T-cell (primary cell): ENCODE data around the gene ITPR3. TPM values are rescaled to one million over a fixed set of nuclear protein-coding genes. Genes with fewer than 3 reads are reported as not detected.

Source experiments
- ATAC-seq, 4 experiments: fragments of 200-7000 bp in 3 of 4; fragments of 150-1000 bp in 1 of 4; cut with Tn5 transposase; replicated peaks in 1 of 4; 1 replicate in 3 of 4; 2 replicates in 1 of 4; pipeline ENCODE4 v1.10.0; 2021; ENCODE audit warnings: moderate library complexity in 3 of 4, mild to moderate bottlenecking in 2 of 4, moderate number of reproducible peaks in 1 of 4
- CTCF ChIA-PET, 2 donors: fragments of 300-600 bp; sonication (Branson Sonifier 250); formaldehyde crosslinking; loops; one replicate each; lab custom pipeline; 2022; ENCODE audit warnings: antibody characterized with exemption in 2 of 2; lab: Charles Lee
- POLR2A ChIA-PET, 2 donors: fragments of 300-600 bp; sonication (Branson Sonifier 250); formaldehyde crosslinking; loops; one replicate each; lab custom pipeline; 2022; ENCODE audit warnings: antibody characterized with exemption in 2 of 2; lab: Charles Lee
- DNase-seq, 35 experiments: peaks; one replicate each; pipeline versions ENCODE4 v3.0.0 to v3.0.0-alpha.2; 2013 to 2023
- H3K27ac ChIP-seq: one replicate; pipeline ENCODE4 v1.5.1; 2013; ENCODE audit warnings: low read length
- H3K27me3 ChIP-seq, 2 experiments: replicated peaks in 1 of 2; 1 replicate in 1 of 2; 2 replicates in 1 of 2; pipeline versions ENCODE4 v1.6.1 to v1.7.0; 2013; ENCODE audit warnings: low read length in 1 of 2, mixed read lengths in 1 of 2; ENCODE audit not compliant: control insufficient read depth in 2 of 2, insufficient read depth in 2 of 2; ENCODE audit errors: extremely low read depth in 1 of 2
- H3K36me3 ChIP-seq, 2 donors: 1 replicate in 1 of 2; 2 replicates in 1 of 2; pipeline versions ENCODE4 v1.6.1 to v1.7.0; 2013; ENCODE audit warnings: low read length in 1 of 2; ENCODE audit not compliant: control insufficient read depth in 2 of 2, insufficient read depth in 1 of 2; ENCODE audit errors: extremely low read depth in 1 of 2
- H3K4me1 ChIP-seq, 2 experiments: 1 replicate in 1 of 2; 2 replicates in 1 of 2; pipeline versions ENCODE4 v1.6.1 to v1.7.0; 2013; ENCODE audit warnings: low read length in 2 of 2, mixed read lengths in 1 of 2; ENCODE audit not compliant: insufficient read depth in 2 of 2, control insufficient read depth in 1 of 2; ENCODE audit errors: extremely low read depth in 1 of 2
- H3K4me3 ChIP-seq, 2 donors: 1 replicate in 1 of 2; 2 replicates in 1 of 2; pipeline versions ENCODE4 v1.5.1 to v1.7.0; 2013; ENCODE audit warnings: mild to moderate bottlenecking in 2 of 2, low read length in 1 of 2, moderate library complexity in 1 of 2; ENCODE audit not compliant: control insufficient read depth in 1 of 2; ENCODE audit errors: extremely low read depth in 1 of 2
- H3K9me3 ChIP-seq: 2 replicates; pipeline ENCODE4 v1.7.0; 2013
- H3K27ac Mint-ChIP-seq, 2 donors: one replicate each; pipeline ENCODE4 v1.8.0; 2020 to 2021; ENCODE audit warnings: mild to moderate bottlenecking in 2 of 2, mixed read lengths in 2 of 2
- H3K27me3 Mint-ChIP-seq, 2 donors: one replicate each; pipeline ENCODE4 v1.8.0; 2021 to 2022; ENCODE audit warnings: mixed read lengths in 2 of 2
- H3K36me3 Mint-ChIP-seq: one replicate; pipeline ENCODE4 v1.8.0; 2021; ENCODE audit warnings: mixed read lengths
- H3K4me1 Mint-ChIP-seq, 3 donors: one replicate each; pipeline ENCODE4 v1.8.0; 2020 to 2022; ENCODE audit warnings: mixed read lengths in 3 of 3, mild to moderate bottlenecking in 1 of 3
- H3K4me3 Mint-ChIP-seq, 3 donors: one replicate each; pipeline ENCODE4 v1.8.0; 2020 to 2022; ENCODE audit warnings: mild to moderate bottlenecking in 3 of 3, mixed read lengths in 3 of 3, moderate library complexity in 3 of 3
- H3K9me3 Mint-ChIP-seq, 3 donors: one replicate each; pipeline ENCODE4 v1.8.0; 2020 to 2022; ENCODE audit warnings: mixed read lengths in 3 of 3
- WGBS: methylation state at CpG from one replicate; pipeline ENCODE4 v1.1.5; 2013; ENCODE audit warnings: missing lambda C conversion rate; ENCODE audit not compliant: insufficient coverage; 5-methylcytosine and 5-hydroxymethylcytosine counted together
- total RNA-seq, 35 experiments: library from RNA in 6 of 35; stranded (reverse) in 6 of 35; fragments of 120-200 nt in 1 of 35; gene quantifications; one replicate each; pipeline versions ENCODE4 v1.2.1 to v1.2.4 and lab custom pipeline; 2013 to 2026

ITPR3 gene
- total RNA-seq, 5 donors from 2014 or later (not counting 1 experiment from before 2014, with no cell fraction given): 49.2 to 63.6 (median 62.4) TPM

DNA sequence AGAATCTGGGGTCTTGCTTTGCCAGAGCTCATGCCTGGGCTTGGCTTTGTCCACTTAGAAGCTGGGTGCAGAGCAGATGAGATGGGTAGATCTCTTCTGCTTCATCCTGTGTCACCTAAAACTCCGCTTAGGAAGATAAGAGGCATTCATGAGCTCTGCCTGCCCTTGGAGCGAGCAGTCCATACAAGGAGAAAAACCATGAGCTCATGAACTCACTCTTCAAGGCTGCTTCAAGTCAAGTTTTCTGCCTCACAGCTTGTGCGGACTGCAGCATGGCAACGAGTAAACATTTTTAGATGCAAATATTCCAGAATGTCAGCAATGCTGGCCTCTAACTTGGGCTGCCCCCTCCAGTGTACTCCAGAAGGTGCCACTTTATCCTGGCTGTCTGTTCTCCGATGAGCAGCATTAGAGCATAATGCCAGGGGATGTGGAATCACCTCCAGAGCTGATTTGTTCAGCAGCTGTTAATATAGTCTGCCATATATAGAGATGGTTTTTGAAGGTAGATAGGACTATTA is 101.0 kb downstream of the ITPR3 start:
- Mint-ChIP-seq H3K4me1 (peaks cover 19 to 27% (median 22%) of the 10 kb centered on the region in 3 donors), H3K27ac (no peak overlapping the region), H3K36me3 (no peaks in the 10 kb centered on the region), H3K4me3 (no peak overlapping the region), H3K27me3 (peaks cover 0 to 24% of the 10 kb centered on the region in 2 donors), H3K9me3 (no peaks in the 10 kb centered on the region)
- Histone ChIP-seq H3K9me3 (no peaks in the 10 kb centered on the region), H3K4me1 (peaks cover 11 to 14% of the 10 kb centered on the region in 2 experiments), H3K27me3 (peaks cover 0 to 40% of the 10 kb centered on the region in 2 experiments), H3K4me3 (no peak overlapping the region), H3K36me3 (no peaks in the 10 kb centered on the region), H3K27ac (no peak overlapping the region)
- ATAC-seq (no peak), DNase-seq (no peak)
- WGBS: 81% methylated on average over 5 of the region's 5 CpGs
- ChIA-PET POLR2A (no interaction called here), CTCF (no interaction called here)

- Mint-ChIP-seq H3K36me3 (no peaks in the 10 kb centered on the region), H3K27me3 (peaks cover 0 to 24% of the 10 kb centered on the region in 2 donors), H3K4me1 (peaks cover 19 to 28% (median 22%) of the 10 kb centered on the region in 3 donors), H3K9me3 (no peaks in the 10 kb centered on the region), H3K27ac (peak overlapping the region; percentile 77 to 83), H3K4me3 (peak overlapping the region in 2 of 3 donors; percentile 28 to 60)
- POLR2A ChIA-PET: no interaction called here
- Histone ChIP-seq H3K36me3 (no peaks in the 10 kb centered on the region), H3K4me1 (peaks cover 11 to 14% of the 10 kb centered on the region in 2 experiments), H3K27ac (no peak overlapping the region), H3K9me3 (no peaks in the 10 kb centered on the region), H3K4me3 (no peak overlapping the region), H3K27me3 (peaks cover 0 to 36% of the 10 kb centered on the region in 2 experiments)
- no peak for DNase-seq
- 53% methylated on average over 3 of the region's 3 CpGs for WGBS
- CTCF ChIA-PET: interaction anchor here in 1 of 2 donors (0.7 to 1.1 kb wide), 2 partner anchors 12 kb away, joined by 3 to 5 read pairs; partner anchors contain the start of gene UQCC2
- no peak for ATAC-seq
Measured at GRCh38 chr6:33723371-33724085, 102.4 kb downstream of the ITPR3 start.

- Mint-ChIP-seq H3K36me3 (no peaks in the 10 kb centered on the region), H3K4me3 (peak overlapping the region; percentile 28 to 60 (median 37)), H3K4me1 (peaks cover 19 to 33% (median 22%) of the 10 kb centered on the region in 3 donors), H3K9me3 (no peaks in the 10 kb centered on the region), H3K27me3 (peaks cover 0 to 21% of the 10 kb centered on the region in 2 donors), H3K27ac (peak overlapping the region; percentile 77 to 83)
- Histone ChIP-seq H3K27me3 (peaks cover 0 to 31% of the 10 kb centered on the region in 2 experiments), H3K4me1 (peaks cover 11 to 14% of the 10 kb centered on the region in 2 experiments), H3K36me3 (no peaks in the 10 kb centered on the region), H3K4me3 (peak overlapping the region in 1 of 2 donors; percentile 29), H3K9me3 (no peaks in the 10 kb centered on the region), H3K27ac (no peak overlapping the region)
- CTCF ChIA-PET: interaction anchor here in 1 of 2 donors (1.1 kb wide), 1 partner anchor 13 kb away, joined by 5 read pairs; the partner anchor contains the start of gene UQCC2
- POLR2A ChIA-PET: no interaction called here
- ATAC-seq: peak; percentile 66 to 96 (median 74)
- peak in 1 of 35 experiments; percentile 24 for DNase-seq
- WGBS: 58% methylated on average over 4 of the region's 13 CpGs
Measured at GRCh38 chr6:33724102-33725023, 103.2 kb downstream of the ITPR3 start.

GRCh38 chr6:33725222-33725621 is 104.1 kb downstream of the ITPR3 start:
- no peaks in the 10 kb centered on the region for H3K9me3 Mint-ChIP-seq
- H3K27me3 Mint-ChIP-seq: peaks cover 0 to 19% of the 10 kb centered on the region in 2 donors
- H3K4me1 ChIP-seq: peaks cover 11 to 14% of the 10 kb centered on the region in 2 experiments
- H3K4me3 ChIP-seq: no peak overlapping the region
- H3K36me3 ChIP-seq: no peaks in the 10 kb centered on the region
- peaks cover 0 to 32% of the 10 kb centered on the region in 2 experiments for H3K27me3 ChIP-seq
- H3K27ac Mint-ChIP-seq: no peak overlapping the region
- no peaks in the 10 kb centered on the region for H3K36me3 Mint-ChIP-seq
- ChIA-PET CTCF (interaction anchor here in 1 of 2 donors (0.6 kb wide), 1 partner anchor 344 kb away, joined by 4 read pairs; no protein-coding TSS in a partner anchor), POLR2A (no interaction called here)
- no peak for ATAC-seq
- no peak for DNase-seq
- WGBS: 97% methylated on average over 12 of the region's 14 CpGs
- peaks cover 19 to 33% (median 22%) of the 10 kb centered on the region in 3 donors for H3K4me1 Mint-ChIP-seq
- H3K27ac ChIP-seq: no peak overlapping the region
- no peaks in the 10 kb centered on the region for H3K9me3 ChIP-seq
- no peak overlapping the region for H3K4me3 Mint-ChIP-seq

DNA sequence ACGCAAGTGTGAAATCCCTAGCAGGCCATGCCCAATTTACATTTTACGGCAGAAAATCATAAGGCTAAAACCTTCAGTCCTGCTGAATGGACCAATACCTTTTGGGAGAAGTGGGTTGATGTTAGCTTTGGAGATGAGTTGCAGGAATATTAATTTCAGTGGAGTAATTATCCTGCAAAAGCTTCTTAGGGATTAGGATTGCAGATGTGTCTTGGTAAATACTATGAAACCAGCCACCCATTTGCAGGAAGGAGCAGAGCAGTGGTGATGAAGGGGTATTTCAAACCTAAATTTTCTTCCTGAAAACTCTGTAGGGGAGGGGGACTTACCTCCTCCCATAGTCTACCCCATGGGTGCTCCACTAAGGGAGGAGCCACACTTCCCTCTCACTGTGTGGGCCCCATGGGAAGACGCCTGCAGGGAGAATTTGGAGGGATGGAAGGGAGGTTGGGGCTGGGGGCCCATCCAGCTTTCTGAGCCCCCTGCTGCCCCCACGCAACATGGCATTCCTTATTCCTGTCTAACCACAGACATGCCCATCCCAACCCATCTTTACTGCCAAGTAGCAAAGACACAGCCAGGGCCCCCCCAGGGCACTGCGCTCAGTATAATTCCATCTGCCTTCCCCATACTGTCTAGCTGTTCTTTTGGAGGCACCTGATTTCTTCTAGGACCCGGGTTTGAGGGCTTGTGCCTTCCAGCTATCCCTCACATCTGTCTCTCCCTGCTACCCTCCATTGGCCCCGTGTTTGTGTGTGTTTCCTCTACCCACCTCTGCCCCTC is 105.0 kb downstream of the ITPR3 start:
- CTCF ChIA-PET: no interaction called here
- peaks cover 11 to 14% of the 10 kb centered on the region in 2 experiments for H3K4me1 ChIP-seq
- H3K36me3 Mint-ChIP-seq: no peaks in the 10 kb centered on the region
- H3K27me3 ChIP-seq: peaks cover 0 to 29% of the 10 kb centered on the region in 2 experiments
- peaks cover 19 to 33% (median 22%) of the 10 kb centered on the region in 3 donors for H3K4me1 Mint-ChIP-seq
- H3K27ac ChIP-seq: no peak overlapping the region
- no peak overlapping the region for H3K4me3 ChIP-seq
- no peak overlapping the region for H3K4me3 Mint-ChIP-seq
- 100% methylated on average over 1 of the region's 7 CpGs for WGBS
- no peaks in the 10 kb centered on the region for H3K36me3 ChIP-seq
- H3K27ac Mint-ChIP-seq: no peak overlapping the region
- no peaks in the 10 kb centered on the region for H3K9me3 ChIP-seq
- ATAC-seq (no peak), DNase-seq (no peak)
- peaks cover 0 to 14% of the 10 kb centered on the region in 2 donors for H3K27me3 Mint-ChIP-seq
- no peaks in the 10 kb centered on the region for H3K9me3 Mint-ChIP-seq
- POLR2A ChIA-PET: no interaction called here
